ENCODE results near the gene DNAJB6.
A peak's percentile ranks its signal among the peaks of the same experiment; 100 is the strongest.

DNAJB6 gene

DNA sequence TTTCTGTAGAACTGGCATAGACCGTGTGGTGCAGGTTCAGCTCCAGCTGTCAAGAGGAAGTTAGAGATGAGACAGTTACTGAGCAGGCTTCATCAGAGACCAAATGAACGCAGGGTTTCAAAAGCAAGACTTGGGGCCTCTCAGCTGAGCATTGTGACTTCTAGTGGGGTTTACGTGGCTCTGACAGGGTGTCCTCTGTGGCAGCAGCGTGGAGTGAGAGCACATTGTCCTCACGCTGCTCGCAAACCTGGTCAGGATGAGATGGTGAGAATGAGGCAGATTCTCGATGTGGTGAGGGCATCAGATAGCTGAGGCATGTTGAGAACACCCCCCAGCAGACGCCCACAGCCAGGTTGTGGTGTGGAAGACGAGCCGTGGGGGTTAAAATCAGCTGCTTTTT, 126.0 kb downstream of the DNAJB6 start:
- Histone ChIP-seq H3K4me3 (ENCODE audit: low read length) (no peak overlapping the region), H3K27me3 (ENCODE audit: insufficient read depth, low read length) (peaks cover 12% of the 10 kb centered on the region; the same call in 1 of the 2 replicates), H3K9ac (ENCODE audit: low read depth, low read length) (no peak overlapping the region), H3K27ac (ENCODE audit: low read length) (no peak overlapping the region), H3K36me3 (ENCODE audit: insufficient read depth, low read depth, low read length) (no peaks in the 10 kb centered on the region), H3K4me1 (ENCODE audit: insufficient read depth, low read length) (no peaks in the 10 kb centered on the region), H3K9me3 (ENCODE audit: insufficient read depth, low read depth, low read length) (peaks cover 30% of the 10 kb centered on the region)

DNA sequence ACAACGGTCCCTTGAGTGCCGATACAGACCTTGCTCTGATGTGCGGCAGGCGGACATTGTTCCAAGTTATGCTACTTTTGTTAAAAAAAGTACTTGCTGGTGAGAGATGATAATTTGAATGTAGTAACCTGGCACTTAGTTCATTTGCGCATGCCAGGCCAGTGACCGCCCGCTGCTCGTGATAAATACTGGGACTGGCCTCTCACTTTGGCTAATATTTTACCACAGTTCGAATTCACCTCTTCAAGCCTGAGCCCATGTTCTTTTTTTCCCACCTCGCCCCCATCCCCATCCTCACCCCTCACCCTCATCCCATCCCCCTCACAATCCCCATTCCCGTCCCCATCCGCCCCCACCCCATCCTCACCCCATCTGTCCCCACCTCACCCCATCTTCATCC, 126.4 kb downstream of the DNAJB6 start:
- Histone ChIP-seq H3K4me3 (ENCODE audit: low read length) (no peak overlapping the region), H3K27ac (ENCODE audit: low read length) (no peak overlapping the region), H3K4me1 (ENCODE audit: insufficient read depth, low read length) (no peaks in the 10 kb centered on the region), H3K36me3 (ENCODE audit: insufficient read depth, low read depth, low read length) (no peaks in the 10 kb centered on the region), H3K9me3 (ENCODE audit: insufficient read depth, low read depth, low read length) (peaks cover 32% of the 10 kb centered on the region), H3K9ac (ENCODE audit: low read depth, low read length) (no peak overlapping the region), H3K27me3 (ENCODE audit: insufficient read depth, low read length) (peaks cover 12% of the 10 kb centered on the region; the same call in 1 of the 2 replicates)

GRCh38 chr7:157464111-157464970, 127.5 kb downstream of the DNAJB6 start:
- H3K4me3 ChIP-seq (ENCODE audit: low read length), result peak overlapping the region; percentile 0; the same call in 1 of the 2 replicates
- H3K27me3 ChIP-seq (ENCODE audit: insufficient read depth, low read length), result peaks cover 12% of the 10 kb centered on the region; the same call in 1 of the 2 replicates
- peaks cover 25% of the 10 kb centered on the region for H3K9me3 ChIP-seq (ENCODE audit: insufficient read depth, low read depth, low read length)
- H3K4me1 ChIP-seq (ENCODE audit: insufficient read depth, low read length), result no peaks in the 10 kb centered on the region
- H3K36me3 ChIP-seq (ENCODE audit: insufficient read depth, low read depth, low read length), result no peaks in the 10 kb centered on the region
- H3K9ac ChIP-seq (ENCODE audit: low read depth, low read length), result no peak overlapping the region
- no peak overlapping the region for H3K27ac ChIP-seq (ENCODE audit: low read length)

GRCh38 chr7:157464971-157465886, 128.4 kb downstream of the DNAJB6 start:
- Histone ChIP-seq H3K27me3 (ENCODE audit: insufficient read depth, low read length) (peaks cover 12% of the 10 kb centered on the region; the same call in 1 of the 2 replicates), H3K9me3 (ENCODE audit: insufficient read depth, low read depth, low read length) (peaks cover 22% of the 10 kb centered on the region), H3K9ac (ENCODE audit: low read depth, low read length) (no peak overlapping the region), H3K36me3 (ENCODE audit: insufficient read depth, low read depth, low read length) (no peaks in the 10 kb centered on the region), H3K4me1 (ENCODE audit: insufficient read depth, low read length) (no peaks in the 10 kb centered on the region), H3K27ac (ENCODE audit: low read length) (no peak overlapping the region), H3K4me3 (ENCODE audit: low read length) (no peak overlapping the region)

DNA sequence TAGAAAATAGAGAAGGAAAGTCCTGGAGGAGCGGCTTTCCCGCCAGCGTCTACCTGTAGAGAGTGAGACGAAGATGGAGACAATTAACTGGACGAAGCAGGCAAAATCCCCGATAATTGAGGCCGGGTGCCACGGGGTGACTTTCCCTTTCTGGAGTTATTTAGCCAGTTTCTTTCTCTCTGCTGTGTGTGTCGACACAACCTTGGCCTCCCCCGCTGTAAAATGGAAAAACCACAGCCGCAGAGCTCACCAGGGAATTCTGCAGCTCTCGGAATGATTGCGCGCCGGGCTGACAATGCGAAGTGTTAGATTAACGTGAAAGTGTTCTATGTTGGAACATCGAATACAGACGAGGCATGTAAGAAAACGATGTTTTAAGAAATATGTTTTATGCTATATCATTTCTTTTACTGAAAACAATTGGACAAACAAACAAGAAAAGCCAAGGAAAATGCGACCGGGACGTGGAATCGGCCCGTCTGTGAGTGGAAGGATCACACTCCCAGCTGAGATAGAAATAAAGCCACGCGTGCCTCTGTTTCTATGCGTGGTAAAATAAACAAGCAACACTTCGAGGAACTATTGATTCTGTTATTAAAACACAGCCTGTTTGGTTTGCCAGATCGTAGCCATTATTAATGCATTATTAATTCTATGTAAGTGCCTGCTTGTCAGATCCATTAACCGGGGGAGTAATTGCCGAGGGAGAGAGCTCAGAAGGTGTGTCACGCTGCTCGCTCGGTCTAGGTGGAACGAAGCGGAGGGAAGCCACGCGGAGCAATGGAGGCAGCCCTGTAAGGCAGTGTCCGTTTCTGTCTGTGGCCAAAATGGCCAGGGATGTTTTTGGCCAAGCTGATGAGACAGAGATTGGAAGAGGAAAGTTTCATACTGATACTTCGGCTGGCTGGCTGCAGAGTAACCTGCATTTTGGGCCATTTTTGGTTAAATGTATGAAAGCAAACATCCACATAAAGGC, 129.4 kb downstream of the DNAJB6 start:
- no peak overlapping the region for H3K4me3 ChIP-seq (ENCODE audit: low read length)
- no peaks in the 10 kb centered on the region for H3K4me1 ChIP-seq (ENCODE audit: insufficient read depth, low read length)
- no peak overlapping the region for H3K9ac ChIP-seq (ENCODE audit: low read depth, low read length)
- H3K36me3 ChIP-seq (ENCODE audit: insufficient read depth, low read depth, low read length), result no peaks in the 10 kb centered on the region
- no peak overlapping the region for H3K27ac ChIP-seq (ENCODE audit: low read length)
- peaks cover 22% of the 10 kb centered on the region for H3K9me3 ChIP-seq (ENCODE audit: insufficient read depth, low read depth, low read length)
- H3K27me3 ChIP-seq (ENCODE audit: insufficient read depth, low read length), result peaks cover 12% of the 10 kb centered on the region; the same call in 1 of the 2 replicates

- Histone ChIP-seq H3K9ac (ENCODE audit: low read depth, low read length) (no peak overlapping the region), H3K4me1 (ENCODE audit: insufficient read depth, low read length) (no peaks in the 10 kb centered on the region), H3K9me3 (ENCODE audit: insufficient read depth, low read depth, low read length) (peaks cover 29% of the 10 kb centered on the region), H3K27me3 (ENCODE audit: insufficient read depth, low read length) (peaks cover 12% of the 10 kb centered on the region; the same call in 1 of the 2 replicates), H3K36me3 (ENCODE audit: insufficient read depth, low read depth, low read length) (no peaks in the 10 kb centered on the region), H3K4me3 (ENCODE audit: low read length) (no peak overlapping the region), H3K27ac (ENCODE audit: low read length) (no peak overlapping the region)
Measured at GRCh38 chr7:157466867-157467261, 130.1 kb downstream of the DNAJB6 start.

Measured in iPS-20b (cell line).